ENCODE data around the gene CYP19A1. TPM values are rescaled to one million over a fixed set of nuclear protein-coding genes. Genes with fewer than 3 reads are reported as not detected.

The CYP19A1 gene
- total RNA-seq, 1 donor from 2014 or later: 0.35 TPM

DNA sequence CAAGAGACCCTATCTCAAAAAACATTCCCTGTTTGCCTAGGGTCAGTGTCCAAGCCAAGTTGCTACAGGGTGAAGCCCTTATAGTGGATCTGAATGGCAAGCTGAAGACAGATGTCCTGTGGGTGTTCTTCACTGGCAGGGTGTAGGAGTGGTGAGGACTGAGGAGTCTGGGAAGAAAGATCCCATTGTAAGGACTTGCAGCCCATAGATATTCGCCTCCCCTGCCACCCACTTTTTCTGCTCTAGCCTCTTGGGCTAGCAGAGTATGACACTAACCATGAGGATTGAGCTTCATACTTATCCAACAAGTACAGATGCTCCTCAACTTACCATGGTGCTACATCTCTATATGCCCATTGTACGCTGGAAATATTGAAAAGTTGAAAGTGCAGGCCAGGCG is 13.2 kb downstream of the CYP19A1 start:
- Mint-ChIP-seq H3K4me1 (no peaks in the 10 kb centered on the region), H3K4me3 (no peak overlapping the region), H3K27ac (no peak overlapping the region), H3K27me3 (peaks cover 8% of the 10 kb centered on the region), H3K9me3 (no peaks in the 10 kb centered on the region), H3K36me3 (ENCODE audit: low read depth) (no peaks in the 10 kb centered on the region)
- DNase-seq: no peak
- intact Hi-C loops (cut with micrococcal nuclease): no loop called here

DNA sequence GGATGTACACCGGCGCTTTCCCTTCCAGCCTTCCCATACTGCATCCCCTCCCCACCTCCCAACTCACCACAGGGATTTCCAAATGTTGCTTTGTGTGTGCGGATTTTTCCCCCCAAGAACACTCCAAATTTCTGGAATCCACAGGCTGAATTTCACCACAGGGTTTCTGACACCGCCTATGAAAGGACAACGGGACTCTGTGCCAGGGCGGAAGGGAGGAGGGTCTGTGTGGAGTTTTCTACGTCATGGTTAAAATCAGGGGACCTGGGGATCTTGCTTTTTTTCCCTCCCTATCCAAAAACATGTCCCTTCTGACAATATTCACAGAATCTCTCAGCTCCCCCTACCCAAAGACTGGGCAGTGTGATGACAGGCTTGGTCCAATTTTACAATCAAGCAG is 14.6 kb downstream of the CYP19A1 start:
- Mint-ChIP-seq H3K27me3 (peaks cover 5% of the 10 kb centered on the region), H3K27ac (no peak overlapping the region), H3K4me1 (no peaks in the 10 kb centered on the region), H3K9me3 (no peaks in the 10 kb centered on the region), H3K4me3 (no peak overlapping the region), H3K36me3 (ENCODE audit: low read depth) (no peaks in the 10 kb centered on the region)
- intact Hi-C loops (cut with micrococcal nuclease): no loop called here
- no peak for DNase-seq

DNA sequence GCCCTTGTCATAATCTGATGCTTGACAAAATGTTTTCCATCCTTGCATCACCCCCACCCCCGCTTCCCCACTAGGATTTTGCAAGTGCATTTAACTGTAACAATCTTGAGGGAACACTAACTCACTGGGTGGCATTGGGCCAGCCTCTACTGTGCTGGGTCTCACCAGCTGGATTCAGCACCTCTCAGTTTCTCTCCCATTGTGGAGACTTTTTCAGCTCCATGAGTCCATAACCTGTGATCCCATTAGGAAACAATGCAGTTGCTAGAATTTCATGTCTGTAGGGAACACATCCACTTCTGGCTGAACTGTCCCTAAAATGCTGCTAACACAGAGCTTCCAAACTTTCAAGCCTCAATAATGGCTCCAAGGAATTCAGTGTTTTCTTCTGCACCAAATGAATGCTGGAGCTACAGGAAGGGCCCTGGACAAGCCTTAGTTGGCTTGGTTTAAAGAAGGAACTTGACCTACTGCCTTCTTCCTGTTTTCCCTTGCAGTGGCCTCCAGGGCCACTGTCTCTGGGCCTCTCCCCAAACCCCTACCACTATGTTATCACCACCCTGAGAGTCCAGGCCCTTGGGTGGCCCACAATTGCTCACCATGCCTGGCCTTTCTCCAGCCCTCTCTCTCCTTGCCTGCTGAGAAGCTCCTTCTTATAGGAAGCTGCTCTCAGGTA is 15.6 kb downstream of the CYP19A1 start:
- Mint-ChIP-seq H3K27ac (no peak overlapping the region), H3K36me3 (ENCODE audit: low read depth) (no peaks in the 10 kb centered on the region), H3K4me3 (no peak overlapping the region), H3K9me3 (no peaks in the 10 kb centered on the region), H3K27me3 (peaks cover 5% of the 10 kb centered on the region), H3K4me1 (no peaks in the 10 kb centered on the region)
- DNase-seq: no peak
- intact Hi-C loops (cut with micrococcal nuclease): no loop called here

DNA sequence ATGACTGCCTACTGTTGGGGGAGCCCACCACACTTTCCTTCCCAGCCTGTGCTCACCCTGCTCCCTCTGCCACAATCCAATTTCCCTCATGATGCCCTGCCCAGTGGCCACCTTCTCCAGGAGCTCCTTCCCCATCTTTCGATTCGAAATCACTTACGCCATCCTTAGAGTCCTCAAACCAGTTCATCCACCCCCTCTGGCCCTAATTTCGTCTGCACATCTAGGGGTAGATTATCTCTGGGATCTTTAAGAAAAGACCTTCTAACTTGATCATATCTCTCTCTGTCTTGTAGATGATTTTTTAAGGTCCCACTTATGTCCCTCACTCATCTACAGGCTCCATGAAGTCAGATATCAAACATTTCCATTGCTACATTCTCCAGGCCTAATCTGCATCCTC is 17.1 kb downstream of the CYP19A1 start:
- Mint-ChIP-seq H3K4me3 (no peak overlapping the region), H3K36me3 (ENCODE audit: low read depth) (no peaks in the 10 kb centered on the region), H3K4me1 (no peaks in the 10 kb centered on the region), H3K27ac (no peak overlapping the region), H3K27me3 (peaks cover 5% of the 10 kb centered on the region), H3K9me3 (no peaks in the 10 kb centered on the region)
- intact Hi-C loops (cut with micrococcal nuclease): no loop called here
- DNase-seq: no peak

DNA sequence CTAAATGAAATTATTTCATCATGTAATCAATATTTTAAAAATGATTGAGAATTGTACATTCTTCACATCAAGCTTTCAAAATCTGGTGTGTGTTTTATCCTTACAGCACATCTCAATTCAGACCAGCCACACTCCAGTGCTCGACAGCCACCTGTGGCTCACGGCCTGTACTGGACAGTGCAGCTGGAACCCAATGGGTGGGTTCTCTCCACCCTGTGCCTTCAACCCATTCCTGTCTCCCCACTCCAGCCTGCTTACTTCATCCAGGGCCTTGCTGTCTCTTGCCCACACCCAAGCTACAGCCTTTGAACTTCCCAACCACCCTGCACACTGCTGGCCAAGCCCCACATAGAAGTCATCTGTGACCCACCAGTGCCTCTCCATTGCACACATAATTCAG is 17.6 kb downstream of the CYP19A1 start:
- H3K27me3 Mint-ChIP-seq: peaks cover 5% of the 10 kb centered on the region
- H3K9me3 Mint-ChIP-seq: no peaks in the 10 kb centered on the region
- no peak overlapping the region for H3K27ac Mint-ChIP-seq
- H3K4me3 Mint-ChIP-seq: no peak overlapping the region
- intact Hi-C loops (cut with micrococcal nuclease): no loop called here
- H3K36me3 Mint-ChIP-seq (ENCODE audit: low read depth): no peaks in the 10 kb centered on the region
- no peaks in the 10 kb centered on the region for H3K4me1 Mint-ChIP-seq
- DNase-seq: no peak

DNA sequence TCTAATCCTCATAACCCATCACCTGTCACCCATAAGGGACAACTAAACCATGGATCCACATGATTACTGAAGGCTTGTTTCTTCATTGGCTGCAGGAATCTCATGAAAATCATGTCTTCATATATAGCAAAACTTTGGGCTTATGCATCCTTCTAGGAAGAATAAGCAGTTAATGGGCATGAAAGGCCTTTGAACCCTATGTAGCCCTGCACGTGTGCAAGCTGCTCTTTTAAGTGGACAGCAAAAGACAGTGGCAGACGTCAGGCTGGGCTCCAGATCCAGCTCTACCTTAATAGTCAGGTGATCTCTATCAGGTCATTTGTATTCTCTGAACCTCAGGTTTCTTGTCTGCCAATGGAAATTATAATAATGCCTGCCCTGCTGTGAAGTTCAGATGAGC is 18.9 kb downstream of the CYP19A1 start:
- DNase-seq: no peak
- Mint-ChIP-seq H3K27me3 (peaks cover 5% of the 10 kb centered on the region), H3K4me3 (no peak overlapping the region), H3K27ac (no peak overlapping the region), H3K4me1 (no peaks in the 10 kb centered on the region), H3K9me3 (no peaks in the 10 kb centered on the region), H3K36me3 (ENCODE audit: low read depth) (no peaks in the 10 kb centered on the region)
- intact Hi-C loops (cut with micrococcal nuclease): no loop called here

DNA sequence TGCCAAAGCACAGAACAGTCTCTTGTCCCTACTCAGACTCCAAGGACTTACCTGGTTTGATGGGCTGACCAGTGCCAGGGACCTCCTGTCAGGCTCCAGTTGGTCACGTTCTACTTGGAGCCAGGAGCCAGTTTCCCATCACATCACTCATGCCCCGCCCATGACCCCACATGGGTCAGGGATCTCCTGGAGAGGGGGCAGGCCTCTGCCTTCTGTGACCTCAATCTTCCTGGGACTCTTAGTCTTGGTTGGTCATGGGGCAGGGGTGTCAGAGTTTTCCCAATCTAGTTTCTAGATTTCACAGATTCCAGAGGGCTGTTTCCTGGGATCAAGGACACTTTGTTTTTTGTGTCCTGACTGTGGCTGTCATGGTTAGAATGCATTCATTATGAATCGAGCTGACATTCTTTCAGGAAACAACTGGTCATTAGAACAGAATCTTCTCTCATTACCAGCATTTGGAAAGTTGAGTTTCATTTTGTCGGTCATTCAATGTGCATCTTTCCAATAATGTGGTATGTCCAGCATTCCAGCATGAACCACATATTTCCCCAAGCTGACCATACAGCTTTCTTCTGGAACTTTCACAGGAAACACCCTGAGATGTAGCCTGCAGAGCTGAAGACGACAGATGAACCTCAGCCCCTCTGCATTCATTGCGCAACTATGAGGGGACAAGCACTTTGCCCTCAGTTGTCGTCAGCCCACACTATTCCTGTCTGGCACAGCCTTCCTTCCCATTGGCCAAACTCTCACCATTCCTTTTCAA is 19.8 kb downstream of the CYP19A1 start:
- H3K27me3 Mint-ChIP-seq: peaks cover 5% of the 10 kb centered on the region
- DNase-seq: no peak
- H3K36me3 Mint-ChIP-seq (ENCODE audit: low read depth): no peaks in the 10 kb centered on the region
- no peaks in the 10 kb centered on the region for H3K4me1 Mint-ChIP-seq
- intact Hi-C loops (cut with micrococcal nuclease): no loop called here
- no peak overlapping the region for H3K27ac Mint-ChIP-seq
- no peak overlapping the region for H3K4me3 Mint-ChIP-seq
- no peaks in the 10 kb centered on the region for H3K9me3 Mint-ChIP-seq

DNA sequence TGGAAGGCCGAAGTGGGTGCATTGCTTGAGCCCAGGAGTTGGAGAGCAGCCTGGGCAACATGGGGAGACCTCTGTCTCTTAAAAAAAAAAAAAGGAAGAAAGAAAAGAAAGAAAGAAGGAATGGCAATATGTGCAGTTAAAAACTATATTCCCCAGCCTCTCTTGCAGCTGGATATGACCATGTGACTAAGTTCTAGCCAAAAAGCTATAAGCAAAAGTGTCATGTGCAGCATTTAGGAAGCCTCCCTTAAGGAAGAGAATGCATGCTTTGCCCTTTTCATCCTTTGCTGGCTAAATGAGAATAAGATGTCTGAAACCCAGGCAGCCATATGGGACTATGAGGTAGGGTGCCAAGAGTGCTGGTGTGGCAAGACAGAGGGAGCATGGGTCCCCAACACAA is 21.8 kb downstream of the CYP19A1 start:
- Mint-ChIP-seq H3K4me3 (no peak overlapping the region), H3K4me1 (no peaks in the 10 kb centered on the region), H3K27me3 (peaks cover 5% of the 10 kb centered on the region)

DNA sequence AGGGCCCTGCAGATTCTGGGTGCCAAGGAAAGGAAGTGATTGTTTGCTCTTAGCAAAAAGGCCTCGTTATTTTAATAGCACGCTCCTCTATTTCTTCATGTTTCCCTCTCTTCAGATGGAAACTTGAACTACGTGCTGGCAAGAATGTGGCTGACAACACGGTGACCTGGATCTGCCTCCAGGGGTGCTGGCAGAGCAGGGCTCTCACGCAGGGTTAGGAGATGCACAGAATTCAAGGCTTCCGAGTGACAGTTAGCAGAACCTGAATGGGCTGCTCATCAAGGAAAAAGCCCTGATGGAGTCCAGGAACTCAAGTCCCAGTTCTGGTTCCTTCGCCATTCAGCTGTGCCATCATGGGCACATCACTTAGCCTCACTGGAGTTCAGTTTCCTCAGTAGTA is 22.7 kb downstream of the CYP19A1 start:
- no peak for DNase-seq
- H3K4me3 Mint-ChIP-seq: no peak overlapping the region
- intact Hi-C loops (cut with micrococcal nuclease): no loop called here
- no peak overlapping the region for H3K27ac Mint-ChIP-seq
- no peaks in the 10 kb centered on the region for H3K4me1 Mint-ChIP-seq
- no peaks in the 10 kb centered on the region for H3K9me3 Mint-ChIP-seq
- H3K36me3 Mint-ChIP-seq (ENCODE audit: low read depth): no peaks in the 10 kb centered on the region
- no peaks in the 10 kb centered on the region for H3K27me3 Mint-ChIP-seq

More for the DNA sequence above, 21.8 kb downstream of the CYP19A1 start:
- Mint-ChIP-seq H3K36me3 (ENCODE audit: low read depth) (no peaks in the 10 kb centered on the region), H3K9me3 (no peaks in the 10 kb centered on the region), H3K27ac (no peak overlapping the region)
- intact Hi-C loops (cut with micrococcal nuclease): no loop called here
- no peak for DNase-seq

DNA sequence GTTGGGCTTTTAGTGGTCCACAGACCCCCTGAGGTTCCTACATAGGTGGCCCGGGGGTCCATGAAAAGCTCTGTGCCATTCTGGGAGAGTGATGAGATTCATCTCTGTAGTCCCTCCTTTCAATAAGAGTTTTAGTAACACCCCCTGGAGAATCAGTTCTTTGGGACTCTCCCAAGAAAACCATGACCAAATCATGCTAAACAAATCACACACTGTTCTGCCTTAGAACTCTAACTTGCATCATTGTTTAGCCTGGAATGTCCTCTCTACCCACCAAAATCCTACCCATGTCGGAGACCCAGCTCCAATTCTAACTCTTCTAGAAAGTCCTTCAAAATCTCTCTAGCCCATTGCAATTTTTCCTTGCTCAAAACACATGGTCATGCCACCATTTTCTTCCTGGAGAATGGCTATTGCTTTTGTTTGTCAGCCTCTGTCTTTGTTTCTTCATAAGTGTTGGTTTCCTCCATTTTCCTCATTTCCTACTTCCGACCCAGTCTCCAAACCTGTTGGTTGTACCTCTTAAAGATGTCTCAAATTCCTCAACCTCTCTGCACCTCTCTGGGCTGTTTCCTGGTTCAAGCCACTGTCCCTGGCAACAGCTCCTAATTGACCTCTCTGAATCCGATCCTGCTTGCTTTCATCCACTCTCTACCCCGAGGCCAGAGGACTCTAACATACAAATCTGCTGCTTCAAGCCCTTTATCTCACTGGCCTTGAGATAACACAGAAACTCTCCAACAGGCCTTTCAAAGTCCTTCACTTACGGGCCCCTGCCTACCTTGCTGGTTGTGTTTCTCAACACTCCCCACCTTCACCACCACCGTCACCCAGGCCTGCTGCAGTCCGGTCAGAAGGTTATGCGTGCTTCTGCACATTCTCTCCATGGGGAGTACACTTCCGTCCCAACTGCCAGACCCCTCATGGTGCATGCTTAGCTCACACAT is 23.7 kb downstream of the CYP19A1 start:
- H3K9me3 Mint-ChIP-seq: no peaks in the 10 kb centered on the region
- DNase-seq: no peak
- H3K4me3 Mint-ChIP-seq: no peak overlapping the region
- intact Hi-C loops (cut with micrococcal nuclease): no loop called here
- H3K27me3 Mint-ChIP-seq: no peaks in the 10 kb centered on the region
- no peak overlapping the region for H3K27ac Mint-ChIP-seq
- no peaks in the 10 kb centered on the region for H3K4me1 Mint-ChIP-seq
- H3K36me3 Mint-ChIP-seq (ENCODE audit: low read depth): no peaks in the 10 kb centered on the region

DNA sequence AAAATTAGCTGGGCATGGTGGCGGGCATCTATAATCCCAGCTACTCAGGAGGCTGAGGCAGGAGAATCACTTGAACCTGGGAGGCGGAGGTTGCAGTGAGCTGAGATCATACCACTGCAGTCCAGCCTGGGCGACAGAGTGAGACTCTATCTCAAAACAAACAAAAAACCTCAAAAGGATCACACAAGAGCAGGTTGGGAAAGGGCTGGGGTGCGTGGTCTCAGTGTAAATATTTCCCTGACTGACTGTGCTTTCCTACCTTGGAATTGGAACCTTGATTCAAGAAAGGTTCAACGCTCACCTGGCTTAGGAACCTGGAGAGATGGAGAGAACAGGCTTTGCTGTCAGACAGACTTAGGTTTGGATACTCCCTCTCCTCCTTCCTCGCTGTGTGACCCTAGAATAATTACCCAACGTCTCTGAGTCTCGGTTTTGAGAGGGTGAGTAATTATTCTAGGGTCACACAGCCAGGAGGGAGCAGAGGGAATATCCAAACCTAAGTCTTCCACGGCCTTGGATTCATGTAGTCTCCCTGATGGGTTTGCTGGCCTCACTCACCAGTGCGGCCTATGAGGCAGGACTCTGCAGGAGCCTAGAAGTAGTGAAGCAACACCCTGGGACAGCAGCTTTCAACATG is 24.6 kb downstream of the CYP19A1 start:
- H3K36me3 Mint-ChIP-seq (ENCODE audit: low read depth): no peaks in the 10 kb centered on the region
- no peak overlapping the region for H3K27ac Mint-ChIP-seq
- H3K9me3 Mint-ChIP-seq: no peaks in the 10 kb centered on the region
- no peaks in the 10 kb centered on the region for H3K4me1 Mint-ChIP-seq
- H3K4me3 Mint-ChIP-seq: no peak overlapping the region
- DNase-seq: no peak
- no peaks in the 10 kb centered on the region for H3K27me3 Mint-ChIP-seq
- intact Hi-C loops (cut with micrococcal nuclease): no loop called here

DNA sequence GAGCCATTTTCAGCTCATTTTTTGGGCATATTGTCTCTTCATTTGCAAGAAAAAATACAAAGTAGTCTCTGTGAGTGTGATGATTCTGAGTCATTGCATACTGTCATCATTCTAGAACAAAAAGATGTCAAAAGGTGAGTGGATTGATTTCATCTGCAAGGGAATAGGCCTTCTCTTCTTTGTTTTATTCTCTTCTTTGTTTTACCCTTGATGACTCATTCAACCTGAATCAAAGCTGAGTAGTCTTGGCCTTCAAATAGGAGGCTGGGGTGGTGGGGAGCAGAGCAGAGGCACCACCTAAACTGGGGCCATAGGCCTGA is 25.4 kb downstream of the CYP19A1 start:
- Mint-ChIP-seq H3K27me3 (no peaks in the 10 kb centered on the region), H3K27ac (no peak overlapping the region), H3K4me3 (no peak overlapping the region), H3K36me3 (ENCODE audit: low read depth) (no peaks in the 10 kb centered on the region), H3K4me1 (no peaks in the 10 kb centered on the region), H3K9me3 (no peaks in the 10 kb centered on the region)
- no peak for DNase-seq
- intact Hi-C loops (cut with micrococcal nuclease): no loop called here

DNA sequence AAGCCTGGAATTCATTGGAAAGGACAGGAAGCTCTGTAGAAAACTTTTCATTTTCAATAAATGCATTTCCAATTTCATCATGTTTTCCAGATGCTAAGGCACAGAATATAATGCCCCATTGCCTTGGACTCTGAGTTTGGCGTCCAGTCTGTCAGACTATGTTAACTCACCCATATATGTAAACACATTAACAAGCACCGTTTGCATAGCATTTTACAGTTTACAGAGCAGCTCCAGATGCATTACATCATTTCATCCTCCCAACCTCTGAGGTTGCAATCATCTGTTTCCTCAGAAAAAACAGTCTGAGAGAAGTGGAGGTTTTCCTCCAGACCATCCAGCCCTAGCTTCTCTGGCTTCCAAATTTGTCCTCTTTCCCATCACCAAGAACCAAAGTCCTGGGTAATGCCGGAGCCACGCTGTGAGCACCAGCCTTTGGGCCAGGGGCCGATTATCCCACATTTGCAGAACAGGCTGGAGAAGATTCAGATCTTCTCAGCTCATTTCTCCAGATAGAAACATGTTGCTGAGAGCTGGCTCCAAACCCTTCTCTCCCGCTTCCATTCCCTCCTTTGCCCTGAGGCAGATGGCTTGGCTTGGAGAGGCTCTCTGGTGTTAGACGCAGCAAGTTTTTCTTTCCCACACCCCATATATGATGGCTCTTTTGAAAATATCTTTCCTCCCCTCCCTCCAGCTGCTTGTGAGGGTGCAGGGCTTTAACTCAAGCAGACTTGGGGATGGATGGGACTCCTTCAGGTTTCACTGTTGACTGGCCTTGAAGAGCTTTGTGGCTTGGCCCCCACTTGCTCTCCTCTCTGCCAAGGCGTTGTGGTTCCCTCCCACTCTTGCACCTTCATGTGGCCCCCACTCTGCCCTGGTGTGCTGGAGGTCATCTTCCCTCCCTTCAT is 26.0 kb downstream of the CYP19A1 start:
- Mint-ChIP-seq H3K27me3 (no peaks in the 10 kb centered on the region), H3K4me1 (no peaks in the 10 kb centered on the region), H3K9me3 (no peaks in the 10 kb centered on the region), H3K27ac (no peak overlapping the region), H3K4me3 (no peak overlapping the region), H3K36me3 (ENCODE audit: low read depth) (no peaks in the 10 kb centered on the region)
- intact Hi-C loops (cut with micrococcal nuclease): no loop called here
- no peak for DNase-seq
